ENCODE results near the gene SLC49A4. TPM values are rescaled to one million over a fixed set of nuclear protein-coding genes. Genes with fewer than 3 reads are reported as not detected.

Gene SLC49A4
- total and polyA plus RNA-seq, 2 donors (not counting 1 experiment from before 2014, with no cell fraction given): 2.5 to 20.0 TPM

- H3K79me2 ChIP-seq (ENCODE audit: control insufficient read depth, insufficient read depth, low read length): no peaks in the 10 kb centered on the region
- intact Hi-C loops (cut with micrococcal nuclease): no loop called here
- CTCF ChIA-PET: no interaction called here
These were observed 34.2 kb upstream of the SLC49A4 start for GRCh38 chr3:122760453-122761271.

More at GRCh38 chr3:122760453-122761271, 34.2 kb upstream of the SLC49A4 start:
- H3K27ac ChIP-seq (ENCODE audit: low read length in 2 of 2): no peak overlapping the region
- H3K4me2 ChIP-seq (replicated peaks; ENCODE audit: low read depth, low read length, poor library complexity, severe bottlenecking): no peak overlapping the region
- no peaks in the 10 kb centered on the region for H3K9me3 ChIP-seq (ENCODE audit: control extremely low read depth in 1 of 3, control insufficient read depth in 2 of 3, insufficient read depth in 1 of 3, low read length in 2 of 3)
- H3K9ac ChIP-seq (ENCODE audit: low read length): no peak overlapping the region
- peaks cover 11% of the 10 kb centered on the region for H3K4me1 Mint-ChIP-seq
- no peaks in the 10 kb centered on the region for H3K27me3 Mint-ChIP-seq
- no peaks in the 10 kb centered on the region for H4K20me1 ChIP-seq (ENCODE audit: control insufficient read depth, insufficient read depth, low read length, poor library complexity, severe bottlenecking)
- WGBS (ENCODE audit: insufficient coverage): 100% methylated on average over 1 of the region's 3 CpGs
- TF ChIP-seq CTCF (IDR thresholded peaks at IDR 0.05) (no peak), EZH2 (IDR thresholded peaks at IDR 0.05; ENCODE audit: borderline replicate concordance, insufficient read depth, low read depth, low read length, poor library complexity, severe bottlenecking) (no peak)
- POLR2A ChIA-PET: interaction anchor here (1.2 kb wide), 1 partner anchor 34 kb away, joined by 5 read pairs; the partner anchor contains the start of gene SLC49A4
- ATAC-seq (ENCODE audit: low read depth) (no peak), DNase-seq (no peak)
- H3K36me3 ChIP-seq (replicated peaks in 1 of 2; ENCODE audit: control extremely low read depth in 1 of 2, control insufficient read depth in 1 of 2, extremely low read depth in 1 of 2, insufficient read depth in 2 of 2, low read length in 1 of 2): peaks cover 0 to 15% of the 10 kb centered on the region in 2 experiments
- no peaks in the 10 kb centered on the region for H3K27me3 ChIP-seq (replicated peaks in 1 of 4; ENCODE audit: control extremely low read depth in 1 of 4, control insufficient read depth in 3 of 4, insufficient read depth in 4 of 4, low read length in 3 of 4)
- H3K9me3 Mint-ChIP-seq (ENCODE audit: insufficient read depth): no peaks in the 10 kb centered on the region
- H3K4me3 Mint-ChIP-seq: no peak overlapping the region
- H3K4me1 ChIP-seq (ENCODE audit: control insufficient read depth in 2 of 2, insufficient read depth in 2 of 2, low read length in 2 of 2): peaks cover 5 to 7% of the 10 kb centered on the region in 2 donors
- no peak overlapping the region for H3K27ac Mint-ChIP-seq
- H2AFZ ChIP-seq (ENCODE audit: insufficient read depth, low read depth, low read length, poor library complexity, severe bottlenecking): no peak overlapping the region
- H3K4me3 ChIP-seq (ENCODE audit: control extremely low read depth in 1 of 5, extremely low read depth in 1 of 5, insufficient read depth in 1 of 5, low read depth in 2 of 5, low read length in 4 of 5): no peak overlapping the region

Measured in B cell (primary cell).